SK-MEL-5 (cell line): ENCODE data around the gene NSG2. TPM values are rescaled to one million over a fixed set of nuclear protein-coding genes. Genes with fewer than 3 reads are reported as not detected.
"Not testable (repeated sequence)": the region's sequence is repeated elsewhere in the genome, so short reads cannot be mapped to it uniquely, and the experiment has no call there.

Experiments
- DNase-seq: peaks from one replicate; pipeline ENCODE4 v3.0.0-alpha.2; 2016; ENCODE audit warnings: low read depth, low spot score
- in situ Hi-C: cut with HindIII; loops from 2 replicates; pipeline ENCODE4 v1.10.0; 2016; ENCODE audit warnings: low sequenced_read_pairs, high pct_unique_total_duplicates, low pct_unique_long_range_greater_than_20kb
- polyA plus RNA-seq, 2 experiments: library from polyadenylated mRNA; depleted of rRNA; stranded (reverse); fragments of >200 nt; gene quantifications; 2 replicates each; pipeline ENCODE4 v1.2.3, GENCODE V29; 2015
- total RNA-seq: library from RNA; depleted of rRNA; stranded (reverse); fragments of >200 nt; shearing (Covaris generic); gene quantifications from 2 replicates; pipeline ENCODE4 v1.2.3, GENCODE V29; 2014; rRNA removed

NSG2 gene
- not detected in 2 replicates for total RNA-seq
- not detected in 2 replicates for polyA plus RNA-seq (2015; cell fraction: cytosol; rRNA removed)
- not detected in 2 replicates for polyA plus RNA-seq (2015; cell fraction: nucleus; rRNA removed)

GRCh38 chr5:174045470-174046025 lies at the start of gene NSG2:
Gene NSG2 (plus strand): TSS chr5:174045706. CDS start chr5:174046756, 1,050 bp downstream.
- peak; percentile 75 for DNase-seq
- in situ Hi-C loops, result loop anchor here (25.0 kb wide), 1 partner anchor 242 kb away; no protein-coding TSS in a partner anchor

GRCh38 chr5:173997331-173997730 lies 48.2 kb upstream of the NSG2 start:
- DNase-seq, result peak; percentile 6
- in situ Hi-C loops, result no loop called here

GRCh38 chr5:173998531-173998930 lies 47.0 kb upstream of the NSG2 start:
- in situ Hi-C loops, result no loop called here
- no peak for DNase-seq

- in situ Hi-C loops, result no loop called here
- no peak for DNase-seq
Observed at GRCh38 chr5:174000076-174000475, 45.4 kb upstream of the NSG2 start.

- in situ Hi-C loops, result no loop called here
- DNase-seq, result no peak
Observed at GRCh38 chr5:174003795-174004194, 41.7 kb upstream of the NSG2 start.

GRCh38 chr5:174008922-174009321 lies 36.6 kb upstream of the NSG2 start:
- peak; percentile 14 for DNase-seq
- in situ Hi-C loops, result no loop called here

- no peak for DNase-seq
- in situ Hi-C loops, result no loop called here
Observed at GRCh38 chr5:174010365-174010764, 35.1 kb upstream of the NSG2 start.

- in situ Hi-C loops, result no loop called here
- no peak for DNase-seq
Observed at GRCh38 chr5:174011441-174011840, 34.1 kb upstream of the NSG2 start.

GRCh38 chr5:174020069-174020927 lies 25.2 kb upstream of the NSG2 start:
- peak; percentile 78 for DNase-seq
- in situ Hi-C loops, result not testable (repeated sequence)

GRCh38 chr5:174020928-174021304 lies 24.6 kb upstream of the NSG2 start:
- DNase-seq, result no peak
- in situ Hi-C loops, result no loop called here

GRCh38 chr5:174022384-174023095 lies 23.0 kb upstream of the NSG2 start:
- no peak for DNase-seq
- in situ Hi-C loops, result no loop called here

GRCh38 chr5:174030286-174030685 lies 15.2 kb upstream of the NSG2 start:
- in situ Hi-C loops, result loop anchor here (25.0 kb wide), 1 partner anchor 257 kb away; no protein-coding TSS in a partner anchor
- DNase-seq, result no peak

GRCh38 chr5:174044466-174045254 lies 846 bp upstream of the NSG2 start:
- no peak for DNase-seq
- in situ Hi-C loops, result loop anchor here (25.0 kb wide), 1 partner anchor 243 kb away; no protein-coding TSS in a partner anchor

- no peak for DNase-seq
- in situ Hi-C loops, result loop anchor here (25.0 kb wide), 1 partner anchor 241 kb away; no protein-coding TSS in a partner anchor
Observed at GRCh38 chr5:174046558-174046957, 1.1 kb downstream of the NSG2 start.

- in situ Hi-C loops, result loop anchor here (25.0 kb wide), 1 partner anchor 240 kb away; no protein-coding TSS in a partner anchor
- no peak for DNase-seq
Observed at GRCh38 chr5:174047472-174048099, 2.1 kb downstream of the NSG2 start.

GRCh38 chr5:174052636-174053035 lies 7.1 kb downstream of the NSG2 start:
- DNase-seq, result no peak
- in situ Hi-C loops, result no loop called here

GRCh38 chr5:174053905-174054304 lies 8.4 kb downstream of the NSG2 start:
- in situ Hi-C loops, result no loop called here
- DNase-seq, result no peak
